ENCODE measurements around the gene SLC16A7. TPM values are rescaled to one million over a fixed set of nuclear protein-coding genes. Genes with fewer than 3 reads are reported as not detected.

The SLC16A7 gene
- total RNA-seq, 4 donors from 2014 or later = 16.9 to 45.4 (median 27.1) TPM

DNA sequence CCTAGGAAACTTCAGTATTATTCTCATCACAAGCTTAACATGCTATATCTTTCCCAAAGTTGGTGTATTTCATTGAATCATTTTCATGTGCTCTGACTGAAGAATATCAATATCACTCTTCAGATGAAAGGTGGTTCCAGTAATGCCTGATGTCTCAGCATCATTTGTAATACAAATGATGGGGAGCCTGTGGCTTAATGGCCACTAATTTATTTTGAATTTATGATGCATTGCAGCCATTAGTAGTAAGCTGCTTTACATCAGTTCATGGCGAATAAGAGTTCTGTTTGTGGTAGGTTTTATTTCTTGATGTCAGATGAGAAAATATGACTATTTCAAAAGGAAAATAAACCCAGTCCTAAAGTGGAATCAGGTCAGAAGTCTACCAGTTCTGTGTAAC, 139.4 kb downstream of the SLC16A7 start:
- peaks cover 0 to 10% (median 3%) of the 10 kb centered on the region in 4 donors for H3K4me1 ChIP-seq
- H3K27ac ChIP-seq (replicated peaks in 1 of 4) = no peak overlapping the region
- intact Hi-C loops (cut with DNase I) = no loop called here
- no peak overlapping the region for H3K4me3 ChIP-seq
- no peak for TF ChIP-seq CTCF (IDR thresholded peaks at IDR 0.05)
- no peak for TF ChIP-seq EP300 (IDR thresholded peaks at IDR 0.05)
- no peak for TF ChIP-seq POLR2A (IDR thresholded peaks at IDR 0.05; ENCODE audit: low read depth)
- no peak for TF ChIP-seq POLR2AphosphoS5 (IDR thresholded peaks at IDR 0.05)
- no peak for DNase-seq (ENCODE audit: extremely low spot score)
- no peaks in the 10 kb centered on the region for H3K9me3 ChIP-seq
- H3K36me3 ChIP-seq = peaks cover 0 to 9% (median 2%) of the 10 kb centered on the region in 4 donors
- WGBS = 91% methylated on average over 1 of the region's 1 CpG
- no peaks in the 10 kb centered on the region for H3K27me3 ChIP-seq

- peaks cover 0 to 9% (median 2%) of the 10 kb centered on the region in 4 donors for H3K36me3 ChIP-seq
- 68% methylated on average over 1 of the region's 1 CpG for WGBS
- no peak overlapping the region for H3K27ac ChIP-seq (replicated peaks in 1 of 4)
- no peak for DNase-seq (ENCODE audit: extremely low spot score)
- H3K4me3 ChIP-seq = no peak overlapping the region
- H3K9me3 ChIP-seq = no peaks in the 10 kb centered on the region
- H3K27me3 ChIP-seq = no peaks in the 10 kb centered on the region
- H3K4me1 ChIP-seq = peaks cover 0 to 10% (median 3%) of the 10 kb centered on the region in 4 donors
- intact Hi-C loops (cut with DNase I) = no loop called here
- no peak for TF ChIP-seq POLR2AphosphoS5 (IDR thresholded peaks at IDR 0.05)
- TF ChIP-seq EP300 (IDR thresholded peaks at IDR 0.05) = no peak
- no peak for TF ChIP-seq CTCF (IDR thresholded peaks at IDR 0.05)
- no peak for TF ChIP-seq POLR2A (IDR thresholded peaks at IDR 0.05; ENCODE audit: low read depth)
Measured at GRCh38 chr12:59736359-59736758, 140.5 kb downstream of the SLC16A7 start.

DNA sequence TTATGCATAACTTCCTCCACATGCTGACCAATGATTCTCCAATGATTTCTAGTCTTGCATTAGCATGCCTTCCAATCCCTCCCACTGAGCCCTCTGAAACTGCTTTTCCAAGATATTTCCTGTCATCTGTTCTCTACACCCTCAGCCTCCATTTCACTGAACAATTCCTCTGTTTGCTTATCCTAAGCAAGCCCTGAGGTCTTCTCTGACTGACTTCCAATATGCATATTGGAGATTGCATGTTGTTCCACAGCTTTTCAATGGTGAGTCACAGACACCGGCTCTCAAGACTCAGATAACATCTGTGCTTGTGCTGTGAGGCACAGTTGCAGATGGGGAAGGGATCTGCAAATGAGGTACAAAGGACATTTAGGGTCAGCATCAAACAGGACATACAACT, 141.0 kb downstream of the SLC16A7 start:
- no peaks in the 10 kb centered on the region for H3K9me3 ChIP-seq
- no peak for DNase-seq (ENCODE audit: extremely low spot score)
- no peak overlapping the region for H3K27ac ChIP-seq (replicated peaks in 1 of 4)
- TF ChIP-seq POLR2A (IDR thresholded peaks at IDR 0.05; ENCODE audit: low read depth) = no peak
- TF ChIP-seq CTCF (IDR thresholded peaks at IDR 0.05) = no peak
- TF ChIP-seq POLR2AphosphoS5 (IDR thresholded peaks at IDR 0.05) = no peak
- no peak for TF ChIP-seq EP300 (IDR thresholded peaks at IDR 0.05)
- no peak overlapping the region for H3K4me3 ChIP-seq
- WGBS = 52% methylated on average over 1 of the region's 1 CpG
- H3K36me3 ChIP-seq = peaks cover 0 to 9% (median 2%) of the 10 kb centered on the region in 4 donors
- H3K27me3 ChIP-seq = no peaks in the 10 kb centered on the region
- peaks cover 0 to 10% (median 3%) of the 10 kb centered on the region in 4 donors for H3K4me1 ChIP-seq
- intact Hi-C loops (cut with DNase I) = no loop called here

DNA sequence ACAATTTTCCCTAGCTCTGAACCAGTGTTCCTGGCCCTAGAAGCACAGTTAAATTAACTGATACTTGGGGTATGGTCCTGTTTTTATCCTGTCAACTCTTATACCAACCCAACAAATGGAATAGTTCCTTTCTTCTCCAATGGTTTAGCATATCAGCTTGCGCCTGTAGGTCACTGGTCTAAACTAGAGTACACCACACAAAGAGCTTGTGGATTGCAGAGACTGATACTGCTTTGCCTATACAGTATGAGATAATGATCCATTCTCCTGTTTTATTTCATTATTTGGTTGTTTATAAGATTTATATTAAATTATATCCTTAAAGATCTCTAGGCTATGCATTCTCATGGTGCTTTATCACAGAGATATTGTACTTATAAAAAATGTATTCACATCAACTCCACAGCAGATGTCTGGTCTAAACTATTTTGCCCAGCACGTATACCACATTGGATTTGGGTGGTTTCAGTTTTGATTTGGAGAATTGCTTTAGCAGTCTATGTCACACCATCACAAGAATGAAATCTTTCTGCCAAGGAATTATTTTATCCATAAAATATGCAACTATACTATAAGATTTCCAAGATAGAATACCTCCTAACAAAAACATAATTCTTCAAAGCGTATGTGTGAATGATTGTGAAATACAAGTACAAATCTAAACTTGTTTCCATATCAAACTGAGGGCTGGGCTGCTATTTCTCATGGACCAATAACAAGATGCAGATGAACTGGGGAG, 142.1 kb downstream of the SLC16A7 start:
- intact Hi-C loops (cut with DNase I) = no loop called here
- no peaks in the 10 kb centered on the region for H3K27me3 ChIP-seq
- WGBS = 75% methylated on average over 3 of the region's 3 CpGs
- no peak for DNase-seq (ENCODE audit: extremely low spot score)
- no peak for TF ChIP-seq POLR2A (IDR thresholded peaks at IDR 0.05; ENCODE audit: low read depth)
- no peak for TF ChIP-seq CTCF (IDR thresholded peaks at IDR 0.05)
- no peak for TF ChIP-seq EP300 (IDR thresholded peaks at IDR 0.05)
- no peak for TF ChIP-seq POLR2AphosphoS5 (IDR thresholded peaks at IDR 0.05)
- H3K9me3 ChIP-seq = no peaks in the 10 kb centered on the region
- H3K4me3 ChIP-seq = peak overlapping the region in 1 of 4 donors; percentile 7
- no peak overlapping the region for H3K27ac ChIP-seq (replicated peaks in 1 of 4)
- H3K4me1 ChIP-seq = peaks cover 0 to 10% (median 3%) of the 10 kb centered on the region in 4 donors
- H3K36me3 ChIP-seq = peaks cover 0 to 9% (median 2%) of the 10 kb centered on the region in 4 donors
